Measurements from ENCODE around the gene ERGIC2.
"Not testable (repeated sequence)": the region's sequence is repeated elsewhere in the genome, so short reads cannot be mapped to it uniquely, and the experiment has no call there.

ERGIC2 gene

GRCh38 chr12:29380536-29381523, at the start of gene ERGIC2:
TSS of gene ERGIC2 (minus strand) at chr12:29381172. CDS start at chr12:29371633, 9,539 bp downstream.
- FAIRE-seq (peak; percentile 97), DNase-seq (ENCODE audit: insufficient read length, low spot score) (peak; percentile 70)

GRCh38 chr12:29430716-29431044, 49.7 kb upstream of the ERGIC2 start:
- FAIRE-seq (no peak), DNase-seq (ENCODE audit: insufficient read length, low spot score) (no peak)

- FAIRE-seq (no peak), DNase-seq (ENCODE audit: insufficient read length, low spot score) (no peak)
These were observed 49.2 kb upstream of the ERGIC2 start for GRCh38 chr12:29429999-29430715.

- DNase-seq (ENCODE audit: insufficient read length, low spot score) (no peak), FAIRE-seq (peak; percentile 21)
These were observed 47.7 kb upstream of the ERGIC2 start for GRCh38 chr12:29428633-29429032.

GRCh38 chr12:29427964-29428363, 47.0 kb upstream of the ERGIC2 start:
- FAIRE-seq (peak; percentile 93), DNase-seq (ENCODE audit: insufficient read length, low spot score) (peak; percentile 42)

- no peak for FAIRE-seq
- no peak for DNase-seq (ENCODE audit: insufficient read length, low spot score)
These were observed 45.5 kb upstream of the ERGIC2 start for GRCh38 chr12:29426498-29426897.

- FAIRE-seq = no peak
- DNase-seq (ENCODE audit: insufficient read length, low spot score) = no peak
These were observed 44.8 kb upstream of the ERGIC2 start for GRCh38 chr12:29425722-29426121.

- no peak for DNase-seq (ENCODE audit: insufficient read length, low spot score)
- no peak for FAIRE-seq
These were observed 35.8 kb upstream of the ERGIC2 start for GRCh38 chr12:29416748-29417147.

GRCh38 chr12:29415111-29415510, 34.1 kb upstream of the ERGIC2 start:
- no peak for FAIRE-seq

GRCh38 chr12:29414368-29414767, 33.4 kb upstream of the ERGIC2 start:
- DNase-seq (ENCODE audit: insufficient read length, low spot score) (no peak), FAIRE-seq (no peak)

More at GRCh38 chr12:29415111-29415510, 34.1 kb upstream of the ERGIC2 start:
- no peak for DNase-seq (ENCODE audit: insufficient read length, low spot score)

GRCh38 chr12:29405561-29405960, 24.6 kb upstream of the ERGIC2 start:
- FAIRE-seq (no peak), DNase-seq (ENCODE audit: insufficient read length, low spot score) (no peak)

- DNase-seq (ENCODE audit: insufficient read length, low spot score) (no peak), FAIRE-seq (no peak)
These were observed 23.0 kb upstream of the ERGIC2 start for GRCh38 chr12:29403991-29404390.

- FAIRE-seq (no peak), DNase-seq (ENCODE audit: insufficient read length, low spot score) (no peak)
These were observed 21.5 kb upstream of the ERGIC2 start for GRCh38 chr12:29402437-29402836.

GRCh38 chr12:29398495-29398894, 17.5 kb upstream of the ERGIC2 start:
- no peak for DNase-seq (ENCODE audit: insufficient read length, low spot score)
- FAIRE-seq = no peak

GRCh38 chr12:29396774-29397173, 15.8 kb upstream of the ERGIC2 start:
- FAIRE-seq (no peak), DNase-seq (ENCODE audit: insufficient read length, low spot score) (no peak)

- DNase-seq (ENCODE audit: insufficient read length, low spot score) (no peak), FAIRE-seq (no peak)
These were observed 14.4 kb upstream of the ERGIC2 start for GRCh38 chr12:29395356-29395755.

- FAIRE-seq; DNase-seq (ENCODE audit: insufficient read length, low spot score): not testable (repeated sequence)
These were observed 9.4 kb upstream of the ERGIC2 start for GRCh38 chr12:29390419-29390818.

GRCh38 chr12:29389295-29389919, 8.4 kb upstream of the ERGIC2 start:
- DNase-seq (ENCODE audit: insufficient read length, low spot score) (no peak), FAIRE-seq (no peak)

GRCh38 chr12:29386084-29386680, 5.2 kb upstream of the ERGIC2 start:
- DNase-seq (ENCODE audit: insufficient read length, low spot score); FAIRE-seq: not testable (repeated sequence)

GRCh38 chr12:29385194-29385593, 4.2 kb upstream of the ERGIC2 start:
- not testable (repeated sequence) for DNase-seq (ENCODE audit: insufficient read length, low spot score); FAIRE-seq

GRCh38 chr12:29382251-29382650, 1.3 kb upstream of the ERGIC2 start:
- no peak for FAIRE-seq

More at GRCh38 chr12:29382251-29382650, 1.3 kb upstream of the ERGIC2 start:
- no peak for DNase-seq (ENCODE audit: insufficient read length, low spot score)
